PFSK-1 (cell line): ENCODE measurements around the gene PCP4L1.

Source experiments
- FOXP2 ChIP-seq: optimal IDR thresholded peaks from 2 replicates; pipeline ENCODE3; 2011; ENCODE audit warnings: borderline replicate concordance, control low read depth, inconsistent platforms; ENCODE audit not compliant: insufficient read depth; ENCODE audit errors: extremely low read length, extremely low read depth
- POLR2AphosphoS5 ChIP-seq: IDR thresholded peaks from 2 replicates; pipeline ENCODE4 v1.6.1; 2012; ENCODE audit warnings: low read depth, mild to moderate bottlenecking, control low read depth, low read length, moderate library complexity
- SIN3A ChIP-seq: IDR thresholded peaks from 2 replicates; pipeline ENCODE4 v1.6.1; 2012; ENCODE audit warnings: mild to moderate bottlenecking, low read length, moderate library complexity, borderline replicate concordance; ENCODE audit not compliant: insufficient read depth
- TAF1 ChIP-seq: IDR thresholded peaks from 2 replicates; pipeline ENCODE4 v1.6.1; 2012; ENCODE audit warnings: low read length, control low read depth, borderline replicate concordance; ENCODE audit not compliant: insufficient read depth
- TF ChIP-seq, protein P1 (sequence below), 2 experiments: IDR thresholded peaks; 2 replicates each; pipeline versions ENCODE4 v1.6.1 to v1.8.0; 2011 to 2012; ENCODE audit warnings: low read depth in 2 of 2, low read length in 2 of 2, control low read depth in 1 of 2, inconsistent platforms in 1 of 2, mild to moderate bottlenecking in 1 of 2, moderate library complexity in 1 of 2; ENCODE audit not compliant: insufficient read depth in 1 of 2

The PCP4L1 gene

DNA sequence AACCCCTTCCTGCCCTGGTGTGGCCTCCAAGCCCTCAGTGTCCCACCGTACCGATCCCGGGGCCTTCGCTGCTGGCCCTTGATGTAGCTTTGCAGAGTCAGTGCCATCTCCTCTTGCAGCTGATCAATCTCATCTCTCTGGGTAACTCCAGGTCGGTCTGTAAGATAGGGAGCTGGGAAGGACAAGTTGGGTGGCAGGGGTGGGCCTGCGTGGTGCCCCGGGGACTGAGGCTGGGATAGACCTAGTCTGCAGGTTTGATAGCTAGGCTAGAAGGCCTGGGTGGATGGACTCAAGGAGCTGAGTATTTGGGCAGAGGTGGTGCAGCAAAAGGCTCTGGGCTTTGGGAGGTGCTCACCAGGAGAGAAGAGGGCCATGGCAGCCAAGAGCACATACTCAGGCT lies 27.8 kb upstream of the PCP4L1 start:
- TF ChIP-seq FOXP2 (no peak), POLR2AphosphoS5 (no peak), SIN3A (no peak), TAF1 (no peak)
- TF ChIP-seq, protein P1, sequence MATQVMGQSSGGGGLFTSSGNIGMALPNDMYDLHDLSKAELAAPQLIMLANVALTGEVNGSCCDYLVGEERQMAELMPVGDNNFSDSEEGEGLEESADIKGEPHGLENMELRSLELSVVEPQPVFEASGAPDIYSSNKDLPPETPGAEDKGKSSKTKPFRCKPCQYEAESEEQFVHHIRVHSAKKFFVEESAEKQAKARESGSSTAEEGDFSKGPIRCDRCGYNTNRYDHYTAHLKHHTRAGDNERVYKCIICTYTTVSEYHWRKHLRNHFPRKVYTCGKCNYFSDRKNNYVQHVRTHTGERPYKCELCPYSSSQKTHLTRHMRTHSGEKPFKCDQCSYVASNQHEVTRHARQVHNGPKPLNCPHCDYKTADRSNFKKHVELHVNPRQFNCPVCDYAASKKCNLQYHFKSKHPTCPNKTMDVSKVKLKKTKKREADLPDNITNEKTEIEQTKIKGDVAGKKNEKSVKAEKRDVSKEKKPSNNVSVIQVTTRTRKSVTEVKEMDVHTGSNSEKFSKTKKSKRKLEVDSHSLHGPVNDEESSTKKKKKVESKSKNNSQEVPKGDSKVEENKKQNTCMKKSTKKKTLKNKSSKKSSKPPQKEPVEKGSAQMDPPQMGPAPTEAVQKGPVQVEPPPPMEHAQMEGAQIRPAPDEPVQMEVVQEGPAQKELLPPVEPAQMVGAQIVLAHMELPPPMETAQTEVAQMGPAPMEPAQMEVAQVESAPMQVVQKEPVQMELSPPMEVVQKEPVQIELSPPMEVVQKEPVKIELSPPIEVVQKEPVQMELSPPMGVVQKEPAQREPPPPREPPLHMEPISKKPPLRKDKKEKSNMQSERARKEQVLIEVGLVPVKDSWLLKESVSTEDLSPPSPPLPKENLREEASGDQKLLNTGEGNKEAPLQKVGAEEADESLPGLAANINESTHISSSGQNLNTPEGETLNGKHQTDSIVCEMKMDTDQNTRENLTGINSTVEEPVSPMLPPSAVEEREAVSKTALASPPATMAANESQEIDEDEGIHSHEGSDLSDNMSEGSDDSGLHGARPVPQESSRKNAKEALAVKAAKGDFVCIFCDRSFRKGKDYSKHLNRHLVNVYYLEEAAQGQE (IDR thresholded peaks at IDR 0.05; ENCODE audit: insufficient read depth in 1 of 2, low read depth in 2 of 2, low read length in 2 of 2), result no peak

GRCh38 chr1:161233102-161233501 lies 25.4 kb upstream of the PCP4L1 start:
- TF ChIP-seq FOXP2 (no peak), TAF1 (no peak), POLR2AphosphoS5 (no peak), SIN3A (no peak)
- TF ChIP-seq, protein P1 (IDR thresholded peaks at IDR 0.05; ENCODE audit: insufficient read depth in 1 of 2, low read depth in 2 of 2, low read length in 2 of 2), result no peak

GRCh38 chr1:161235957-161236775 lies 22.4 kb upstream of the PCP4L1 start:
- TF ChIP-seq, protein P1 (IDR thresholded peaks at IDR 0.05; ENCODE audit: insufficient read depth in 1 of 2, low read depth in 2 of 2, low read length in 2 of 2), result no peak
- TF ChIP-seq POLR2AphosphoS5, result no peak
- TF ChIP-seq SIN3A, result no peak
- TF ChIP-seq TAF1, result no peak
- TF ChIP-seq FOXP2, result no peak

GRCh38 chr1:161238039-161238473 lies 20.5 kb upstream of the PCP4L1 start, which contains the start of gene NR1I3:
NR1I3 (minus strand) TSS chr1:161238203; CDS start chr1:161236565, 1,638 bp downstream.
- TF ChIP-seq FOXP2 (no peak), POLR2AphosphoS5 (no peak), SIN3A (no peak), TAF1 (no peak)
- TF ChIP-seq, protein P1 (IDR thresholded peaks at IDR 0.05; ENCODE audit: insufficient read depth in 1 of 2, low read depth in 2 of 2, low read length in 2 of 2), result no peak
